DND-41 (cell line): ENCODE data around the gene POMGNT2.
A peak's percentile ranks its signal among the peaks of the same experiment; 100 is the strongest.

Experiments used
- ATAC-seq: fragments of 200-7000 bp; cut with Tn5 transposase; 3 replicates; pipeline ENCODE4 v1.9.1; 2021; ENCODE audit warnings: low read depth; ENCODE audit not compliant: insufficient read depth
- DNase-seq: peaks from one replicate; pipeline ENCODE4 v3.0.0-alpha.2; 2020
- H2AFZ ChIP-seq: 2 replicates; pipeline ENCODE4 v1.6.0; 2012; ENCODE audit warnings: low read depth, low read length
- H3K27ac ChIP-seq: 2 replicates; pipeline ENCODE4 v1.5.1; 2012; ENCODE audit warnings: low read length, inconsistent platforms
- H3K27me3 ChIP-seq: fragments of 200-600 bp; sonication (generic); 2 replicates; pipeline ENCODE4 v1.6.0; 2012; ENCODE audit warnings: low read length, mild to moderate bottlenecking, inconsistent platforms; ENCODE audit not compliant: insufficient read depth, poor library complexity
- H3K36me3 ChIP-seq: 2 replicates; pipeline ENCODE4 v1.5.1; 2012; ENCODE audit warnings: low read length, inconsistent platforms; ENCODE audit not compliant: insufficient read depth
- H3K4me1 ChIP-seq: 2 replicates; pipeline ENCODE4 v1.5.1; 2012; ENCODE audit warnings: mild to moderate bottlenecking, low read length; ENCODE audit not compliant: insufficient read depth
- H3K4me2 ChIP-seq: 2 replicates; pipeline ENCODE4 v1.6.0; 2012; ENCODE audit warnings: mild to moderate bottlenecking, moderate library complexity, low read length, inconsistent platforms; ENCODE audit not compliant: insufficient read depth
- H3K4me3 ChIP-seq, 2 experiments: fragments of 200-600 bp in 1 of 2; shearing (Covaris generic) in 1 of 2; 2 replicates each; pipeline ENCODE4 v1.5.1; 2012 to 2016; ENCODE audit warnings: inconsistent platforms in 2 of 2, low read length in 2 of 2, mild to moderate bottlenecking in 2 of 2, low read depth in 1 of 2, moderate library complexity in 1 of 2
- H3K79me2 ChIP-seq: 2 replicates; pipeline ENCODE4 v1.6.0; 2012; ENCODE audit warnings: low read length, inconsistent platforms; ENCODE audit not compliant: insufficient read depth
- H3K9ac ChIP-seq: 2 replicates; pipeline ENCODE4 v1.6.0; 2012; ENCODE audit warnings: low read depth, mild to moderate bottlenecking, inconsistent platforms, low read length, moderate library complexity
- H3K9me3 ChIP-seq: 2 replicates; pipeline ENCODE4 v1.5.1; 2012; ENCODE audit warnings: low read length, moderate library complexity, mild to moderate bottlenecking, inconsistent platforms; ENCODE audit not compliant: insufficient read depth, severe bottlenecking
- H4K20me1 ChIP-seq: 2 replicates; pipeline ENCODE4 v1.6.0; 2012; ENCODE audit warnings: low read length; ENCODE audit not compliant: insufficient read depth
- EZH2 ChIP-seq: IDR thresholded peaks from 3 replicates; pipeline ENCODE4 v1.6.1; 2012; ENCODE audit warnings: borderline replicate concordance, low read depth, mild to moderate bottlenecking, moderate library complexity, low read length, inconsistent platforms; ENCODE audit not compliant: severe bottlenecking
- TF ChIP-seq, protein P1 (sequence below): IDR thresholded peaks from 2 replicates; pipeline ENCODE4 v1.5.1; 2012; ENCODE audit warnings: borderline replicate concordance, low read length, moderate library complexity, mild to moderate bottlenecking; ENCODE audit not compliant: poor library complexity, severe bottlenecking; ENCODE audit errors: extremely low read depth

Gene POMGNT2

GRCh38 chr3:43105596-43106292 lies at the start of gene POMGNT2:
Gene POMGNT2, minus strand, starts transcription at chr3:43106079. Its CDS starts 24,648 bp downstream, at chr3:43081431.
- peaks cover 30% of the 10 kb centered on the region for H3K4me1 ChIP-seq
- H3K9ac ChIP-seq = peak within 1 kb of the TSS; percentile 78
- peak within 1 kb of the TSS; percentile 79 for H2AFZ ChIP-seq

GRCh38 chr3:43154980-43155379 lies 49.1 kb upstream of the POMGNT2 start:
- ATAC-seq (0 out of 3 replicates have a peak, but pooled peaks have one; percentile 40), DNase-seq (no peak)
- Histone ChIP-seq H3K9ac (no peak overlapping the region), H3K4me3 (no peak overlapping the region), H3K27me3 (no peaks in the 10 kb centered on the region), H3K79me2 (no peaks in the 10 kb centered on the region), H3K4me2 (no peak overlapping the region), H3K9me3 (no peaks in the 10 kb centered on the region), H2AFZ (no peak overlapping the region; the same call in 1 of the 2 replicates), H3K36me3 (no peaks in the 10 kb centered on the region), H3K4me1 (no peaks in the 10 kb centered on the region), H4K20me1 (no peaks in the 10 kb centered on the region), H3K27ac (no peak overlapping the region)
- TF ChIP-seq, protein P1, sequence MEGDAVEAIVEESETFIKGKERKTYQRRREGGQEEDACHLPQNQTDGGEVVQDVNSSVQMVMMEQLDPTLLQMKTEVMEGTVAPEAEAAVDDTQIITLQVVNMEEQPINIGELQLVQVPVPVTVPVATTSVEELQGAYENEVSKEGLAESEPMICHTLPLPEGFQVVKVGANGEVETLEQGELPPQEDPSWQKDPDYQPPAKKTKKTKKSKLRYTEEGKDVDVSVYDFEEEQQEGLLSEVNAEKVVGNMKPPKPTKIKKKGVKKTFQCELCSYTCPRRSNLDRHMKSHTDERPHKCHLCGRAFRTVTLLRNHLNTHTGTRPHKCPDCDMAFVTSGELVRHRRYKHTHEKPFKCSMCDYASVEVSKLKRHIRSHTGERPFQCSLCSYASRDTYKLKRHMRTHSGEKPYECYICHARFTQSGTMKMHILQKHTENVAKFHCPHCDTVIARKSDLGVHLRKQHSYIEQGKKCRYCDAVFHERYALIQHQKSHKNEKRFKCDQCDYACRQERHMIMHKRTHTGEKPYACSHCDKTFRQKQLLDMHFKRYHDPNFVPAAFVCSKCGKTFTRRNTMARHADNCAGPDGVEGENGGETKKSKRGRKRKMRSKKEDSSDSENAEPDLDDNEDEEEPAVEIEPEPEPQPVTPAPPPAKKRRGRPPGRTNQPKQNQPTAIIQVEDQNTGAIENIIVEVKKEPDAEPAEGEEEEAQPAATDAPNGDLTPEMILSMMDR = no peak
- TF ChIP-seq EZH2 = no peak

More at GRCh38 chr3:43105596-43106292, at the start of gene POMGNT2:
- Histone ChIP-seq H3K27me3 (no peaks in the 10 kb centered on the region), H3K4me2 (peak within 1 kb of the TSS; percentile 90), H3K79me2 (peaks cover 44% of the 10 kb centered on the region), H3K27ac (peak within 1 kb of the TSS; percentile 58), H3K9me3 (no peaks in the 10 kb centered on the region), H4K20me1 (peaks cover 27% of the 10 kb centered on the region; the same call in 1 of the 2 replicates), H3K36me3 (no peaks in the 10 kb centered on the region), H3K4me3 (peak within 1 kb of the TSS; percentile 73 to 86)
- DNase-seq (peak; percentile 89), ATAC-seq (peak; percentile 95)
- TF ChIP-seq EZH2 = no peak
- TF ChIP-seq, protein P1 = no peak

DNA sequence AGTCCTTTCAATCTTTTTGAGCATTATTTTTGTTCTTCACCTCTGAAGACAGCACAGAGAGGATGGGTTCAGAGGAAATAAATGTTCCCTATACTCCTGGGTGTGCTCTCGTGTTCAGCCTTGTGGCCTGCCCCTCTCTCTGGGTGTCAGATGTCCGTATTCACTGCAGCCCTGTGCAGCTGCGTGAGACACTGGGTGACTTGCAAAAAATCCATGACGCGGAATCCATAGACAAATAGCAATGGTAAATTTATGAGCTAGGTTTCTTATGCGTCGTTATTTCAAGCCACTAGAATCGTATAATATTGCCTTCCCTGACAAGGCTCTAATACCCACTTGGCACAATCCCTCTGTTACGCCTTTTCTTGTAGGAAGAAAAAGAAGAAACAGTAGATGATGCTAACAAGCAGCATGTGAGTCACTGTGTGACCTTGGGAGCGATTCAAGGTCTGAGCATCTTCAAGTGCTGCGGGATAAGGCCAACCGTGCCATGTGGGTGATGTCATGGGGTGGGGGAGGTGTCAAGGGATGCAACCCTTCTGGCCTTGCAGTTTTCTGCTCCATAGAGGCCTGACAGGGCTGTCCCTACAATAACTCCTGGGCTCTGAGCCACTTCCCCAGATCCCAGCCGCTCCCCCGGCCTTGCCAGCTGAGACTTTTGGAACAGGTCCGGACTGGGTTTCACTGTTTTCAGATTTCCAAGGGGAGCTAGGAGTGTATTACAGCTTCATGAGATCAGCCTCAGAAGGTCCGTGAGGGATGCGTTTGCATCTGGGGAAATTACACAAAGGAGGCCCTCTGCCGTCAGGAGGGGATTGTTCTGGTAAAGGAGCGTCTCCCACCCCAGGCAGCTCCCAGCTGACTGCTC lies 47.6 kb upstream of the POMGNT2 start:
- H2AFZ ChIP-seq = no peak overlapping the region
- no peaks in the 10 kb centered on the region for H3K27me3 ChIP-seq
- no peaks in the 10 kb centered on the region for H4K20me1 ChIP-seq
- TF ChIP-seq EZH2 = no peak
- TF ChIP-seq, protein P1 = no peak
- H3K4me2 ChIP-seq = no peak overlapping the region
- ATAC-seq (no peak), DNase-seq (no peak)
- no peaks in the 10 kb centered on the region for H3K4me1 ChIP-seq
- no peaks in the 10 kb centered on the region for H3K79me2 ChIP-seq
- H3K4me3 ChIP-seq = no peak overlapping the region
- no peaks in the 10 kb centered on the region for H3K9me3 ChIP-seq
- H3K9ac ChIP-seq = no peak overlapping the region
- H3K36me3 ChIP-seq = no peaks in the 10 kb centered on the region
- H3K27ac ChIP-seq = no peak overlapping the region
